ENCODE data around the gene NFATC3. TPM values are rescaled to one million over a fixed set of nuclear protein-coding genes. Genes with fewer than 3 reads are reported as not detected.
"Not testable (repeated sequence)": the region's sequence is repeated elsewhere in the genome, so short reads cannot be mapped to it uniquely, and the experiment has no call there.

Gene NFATC3
- total RNA-seq, 2 donors from 2014 or later, result 51.1 to 56.7 TPM

GRCh38 chr16:68146585-68146984, 61.4 kb downstream of the NFATC3 start:
- Histone ChIP-seq H3K36me3 (peaks cover 6% of the 10 kb centered on the region), H3K27ac (no peak overlapping the region), H3K4me1 (ENCODE audit: control insufficient read depth in 1 of 2, low read depth in 2 of 2) (peaks cover 13 to 25% of the 10 kb centered on the region in 2 donors), H3K4me3 (no peak overlapping the region), H3K9me3 (no peaks in the 10 kb centered on the region), H3K27me3 (replicated peaks; ENCODE audit: insufficient read depth) (no peaks in the 10 kb centered on the region)
- TF ChIP-seq CTCF (IDR thresholded peaks at IDR 0.05), result no peak
- DNase-seq (ENCODE audit: low spot score), result no peak
- ATAC-seq (ENCODE audit: insufficient number of reproducible peaks, low FRiP score, low read depth), result no peak

- Histone ChIP-seq H3K4me1 (ENCODE audit: control insufficient read depth in 1 of 2, low read depth in 2 of 2) (peaks cover 13 to 25% of the 10 kb centered on the region in 2 donors), H3K36me3 (peaks cover 6% of the 10 kb centered on the region), H3K27ac (no peak overlapping the region), H3K27me3 (replicated peaks; ENCODE audit: insufficient read depth) (no peaks in the 10 kb centered on the region), H3K4me3 (no peak overlapping the region), H3K9me3 (no peaks in the 10 kb centered on the region)
- ATAC-seq (ENCODE audit: insufficient number of reproducible peaks, low FRiP score, low read depth) (no peak), DNase-seq (ENCODE audit: low spot score) (no peak)
- TF ChIP-seq CTCF (IDR thresholded peaks at IDR 0.05), result no peak
These were observed 62.3 kb downstream of the NFATC3 start for GRCh38 chr16:68147444-68147843.

GRCh38 chr16:68149596-68149995, 64.4 kb downstream of the NFATC3 start:
- H3K9me3 ChIP-seq, result no peaks in the 10 kb centered on the region
- no peaks in the 10 kb centered on the region for H3K27me3 ChIP-seq (replicated peaks; ENCODE audit: insufficient read depth)
- no peak overlapping the region for H3K4me3 ChIP-seq
- no peak for TF ChIP-seq CTCF (IDR thresholded peaks at IDR 0.05)
- no peak for DNase-seq (ENCODE audit: low spot score)
- no peak overlapping the region for H3K27ac ChIP-seq
- no peak for ATAC-seq (ENCODE audit: insufficient number of reproducible peaks, low FRiP score, low read depth)
- peaks cover 6% of the 10 kb centered on the region for H3K36me3 ChIP-seq
- H3K4me1 ChIP-seq (ENCODE audit: control insufficient read depth in 1 of 2, low read depth in 2 of 2), result peaks cover 13 to 25% of the 10 kb centered on the region in 2 donors

- DNase-seq (ENCODE audit: low spot score) (no peak), ATAC-seq (ENCODE audit: insufficient number of reproducible peaks, low FRiP score, low read depth) (no peak)
- Histone ChIP-seq H3K36me3 (peaks cover 4% of the 10 kb centered on the region), H3K4me1 (ENCODE audit: control insufficient read depth in 1 of 2, low read depth in 2 of 2) (no peaks in the 10 kb centered on the region), H3K27me3 (replicated peaks; ENCODE audit: insufficient read depth) (no peaks in the 10 kb centered on the region), H3K4me3 (no peak overlapping the region), H3K9me3 (no peaks in the 10 kb centered on the region), H3K27ac (no peak overlapping the region)
- TF ChIP-seq CTCF (IDR thresholded peaks at IDR 0.05), result no peak
These were observed 70.3 kb downstream of the NFATC3 start for GRCh38 chr16:68155425-68155824.

- ATAC-seq (ENCODE audit: insufficient number of reproducible peaks, low FRiP score, low read depth), result no peak
- Histone ChIP-seq H3K36me3 (peaks cover 4% of the 10 kb centered on the region), H3K9me3 (no peaks in the 10 kb centered on the region), H3K4me1 (ENCODE audit: control insufficient read depth in 1 of 2, low read depth in 2 of 2) (no peaks in the 10 kb centered on the region), H3K4me3 (no peak overlapping the region), H3K27ac (no peak overlapping the region), H3K27me3 (replicated peaks; ENCODE audit: insufficient read depth) (no peaks in the 10 kb centered on the region)
- DNase-seq (ENCODE audit: low spot score), result no peak
- no peak for TF ChIP-seq CTCF (IDR thresholded peaks at IDR 0.05)
These were observed 77.2 kb downstream of the NFATC3 start for GRCh38 chr16:68162413-68162812.

GRCh38 chr16:68163275-68163674, 78.1 kb downstream of the NFATC3 start:
- ATAC-seq (ENCODE audit: insufficient number of reproducible peaks, low FRiP score, low read depth); H3K36me3 ChIP-seq; H3K27me3 ChIP-seq (replicated peaks; ENCODE audit: insufficient read depth); DNase-seq (ENCODE audit: low spot score); H3K9me3 ChIP-seq; H3K4me1 ChIP-seq (ENCODE audit: control insufficient read depth in 1 of 2, low read depth in 2 of 2); H3K4me3 ChIP-seq; H3K27ac ChIP-seq: not testable (repeated sequence)

All from thoracic aorta (tissue), 2 donors.